Raji (cell line): ENCODE data around the gene RBM42.

Experiments
- POLR2A ChIP-seq: IDR thresholded peaks from 2 replicates; pipeline ENCODE4 v1.6.1; 2011; ENCODE audit warnings: low read depth, low read length, control low read depth; ENCODE audit not compliant: insufficient read depth

The RBM42 gene

GRCh38 chr19:35642798-35643254 is 14.0 kb downstream of the RBM42 start:
- TF ChIP-seq POLR2A: no peak

- peak; percentile 83 for TF ChIP-seq POLR2A
These were observed 14.7 kb downstream of the RBM42 start for GRCh38 chr19:35643255-35644205.

- TF ChIP-seq POLR2A: peak; percentile 55
These were observed 15.6 kb downstream of the RBM42 start for GRCh38 chr19:35644206-35644986.

- TF ChIP-seq POLR2A: peak; percentile 52
These were observed 16.3 kb downstream of the RBM42 start for GRCh38 chr19:35644987-35645679.

GRCh38 chr19:35645680-35646511 is 17.1 kb downstream of the RBM42 start:
- TF ChIP-seq POLR2A: no peak

GRCh38 chr19:35648017-35648961 is 19.5 kb downstream of the RBM42 start, which contains the start of gene COX6B1:
Gene COX6B1 (plus strand): TSS chr19:35648323. CDS start chr19:35651244, 2,921 bp downstream.
- peak; percentile 94 for TF ChIP-seq POLR2A

GRCh38 chr19:35650581-35650980 is 21.7 kb downstream of the RBM42 start:
- no peak for TF ChIP-seq POLR2A

GRCh38 chr19:35655600-35655999 is 26.8 kb downstream of the RBM42 start:
- no peak for TF ChIP-seq POLR2A

GRCh38 chr19:35656700-35657099 is 27.9 kb downstream of the RBM42 start:
- no peak for TF ChIP-seq POLR2A

GRCh38 chr19:35657904-35658700 is 29.3 kb downstream of the RBM42 start:
- no peak for TF ChIP-seq POLR2A

- TF ChIP-seq POLR2A: no peak
These were observed 33.1 kb downstream of the RBM42 start for GRCh38 chr19:35661995-35662340.

- TF ChIP-seq POLR2A: no peak
These were observed 35.1 kb downstream of the RBM42 start for GRCh38 chr19:35663981-35664380.

GRCh38 chr19:35665157-35665556 is 36.3 kb downstream of the RBM42 start:
- TF ChIP-seq POLR2A: no peak

GRCh38 chr19:35665604-35666003 is 36.8 kb downstream of the RBM42 start:
- no peak for TF ChIP-seq POLR2A
